HepG2 (cell line): Measurements from ENCODE around the gene SP1.

Experiments
- EZH2 ChIP-seq: conservative IDR thresholded peaks from 2 replicates; pipeline ENCODE4 v1.6.1; 2012; ENCODE audit warnings: mild to moderate bottlenecking, low read depth, low read length, moderate library complexity
- HNF4A ChIP-seq: sonication (generic); formaldehyde crosslinking; IDR thresholded peaks from 2 replicates; pipeline ENCODE4 v1.4.0; 2020; ENCODE audit warnings: missing genetic modification reagents
- MIXL1 ChIP-seq: IDR thresholded peaks from 2 replicates; pipeline ENCODE4 v1.6.1; 2016
- ZFX ChIP-seq: sonication (generic); formaldehyde crosslinking; IDR thresholded peaks from 2 replicates; pipeline ENCODE4 v1.4.0; 2020; ENCODE audit warnings: mild to moderate bottlenecking, low read depth, missing genetic modification reagents, moderate library complexity
- ZSCAN29 ChIP-seq: sonication (generic); formaldehyde crosslinking; conservative IDR thresholded peaks from 2 replicates; pipeline ENCODE4 v1.4.0; 2020; ENCODE audit warnings: mild to moderate bottlenecking, missing genetic modification reagents

- TF ChIP-seq ZSCAN29: no peak
- TF ChIP-seq ZFX: no peak
- no peak for TF ChIP-seq MIXL1 (CRISPR knock-in tag)
- no peak for TF ChIP-seq EZH2
- no peak for TF ChIP-seq HNF4A (CRISPR knock-in tag)
Observed at GRCh38 chr12:53410951-53411350, 31.0 kb downstream of the SP1 start.
